Ishikawa (cell line): Measurements from ENCODE around the gene PCSK2.

ENCODE experiments used
- CEBPB ChIP-seq: IDR thresholded peaks from 2 replicates; pipeline ENCODE4 v1.6.1; 2012
- CREB1 ChIP-seq: IDR thresholded peaks from 2 replicates; pipeline ENCODE4 v1.6.1; 2012; ENCODE audit warnings: low read depth
- EGR1 ChIP-seq: IDR thresholded peaks from 2 replicates; pipeline ENCODE4 v1.6.1; 2012
- EP300 ChIP-seq: IDR thresholded peaks from 2 replicates; pipeline ENCODE4 v1.6.1; 2012; ENCODE audit warnings: borderline replicate concordance
- FOXM1 ChIP-seq: IDR thresholded peaks from 2 replicates; pipeline ENCODE4 v1.6.1; 2012; ENCODE audit warnings: low read depth, borderline replicate concordance
- MAX ChIP-seq: IDR thresholded peaks from 2 replicates; pipeline ENCODE4 v1.6.1; 2012
- NFIC ChIP-seq: IDR thresholded peaks from 2 replicates; pipeline ENCODE4 v1.6.1; 2012
- RAD21 ChIP-seq: IDR thresholded peaks from 2 replicates; pipeline ENCODE4 v1.6.1; 2012; ENCODE audit warnings: low read depth
- REST ChIP-seq: IDR thresholded peaks from 2 replicates; pipeline ENCODE4 v1.6.1; 2012; ENCODE audit warnings: low read depth, mild to moderate bottlenecking
- TAF1 ChIP-seq: IDR thresholded peaks from 2 replicates; pipeline ENCODE4 v1.6.1; 2012; ENCODE audit warnings: low read depth, mild to moderate bottlenecking
- TCF12 ChIP-seq: IDR thresholded peaks from 2 replicates; pipeline ENCODE4 v1.6.1; 2012; ENCODE audit warnings: low read depth
- TEAD4 ChIP-seq: IDR thresholded peaks from 2 replicates; pipeline ENCODE4 v1.6.1; 2012
- YY1 ChIP-seq: IDR thresholded peaks from 2 replicates; pipeline ENCODE4 v1.6.1; 2012; ENCODE audit warnings: low read depth
- ZBTB7A ChIP-seq: IDR thresholded peaks from 2 replicates; pipeline ENCODE4 v1.6.1; 2012; ENCODE audit warnings: low read depth
- TF ChIP-seq, protein P1 (sequence below): IDR thresholded peaks from 2 replicates; pipeline ENCODE4 v1.6.1; 2012

The PCSK2 gene

DNA sequence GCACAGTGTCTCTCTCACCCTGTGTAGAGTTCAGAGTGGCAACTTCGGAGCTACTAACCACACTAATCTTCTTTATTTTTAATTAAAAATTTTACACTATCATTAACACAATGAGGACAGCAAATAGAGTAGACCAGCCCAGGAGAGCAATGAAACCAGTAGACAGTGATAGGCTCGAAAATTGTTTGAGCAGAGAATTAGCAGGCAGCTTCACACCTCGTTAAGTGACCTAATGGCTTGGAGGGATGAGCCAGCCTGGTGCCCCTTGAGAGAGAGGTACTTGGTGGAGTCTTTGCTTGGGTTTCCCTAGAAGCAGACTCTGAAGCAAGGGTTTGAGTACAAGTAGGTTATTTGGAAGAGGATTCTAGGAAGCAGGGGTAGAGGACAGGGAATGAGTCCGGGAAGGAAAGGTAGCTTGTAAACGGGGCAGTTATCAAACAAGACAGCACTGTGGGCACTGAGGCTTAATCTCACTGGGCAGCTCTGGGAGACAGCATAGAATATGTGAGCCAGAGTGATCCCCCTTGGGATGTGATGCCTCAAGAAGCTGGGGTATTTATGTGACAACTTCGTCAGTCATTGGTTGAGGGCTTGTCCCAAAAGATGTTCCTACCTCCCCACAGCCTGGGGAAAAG, 146.1 kb downstream of the PCSK2 start:
- no peak for TF ChIP-seq MAX
- no peak for TF ChIP-seq TEAD4
- TF ChIP-seq, protein P1, sequence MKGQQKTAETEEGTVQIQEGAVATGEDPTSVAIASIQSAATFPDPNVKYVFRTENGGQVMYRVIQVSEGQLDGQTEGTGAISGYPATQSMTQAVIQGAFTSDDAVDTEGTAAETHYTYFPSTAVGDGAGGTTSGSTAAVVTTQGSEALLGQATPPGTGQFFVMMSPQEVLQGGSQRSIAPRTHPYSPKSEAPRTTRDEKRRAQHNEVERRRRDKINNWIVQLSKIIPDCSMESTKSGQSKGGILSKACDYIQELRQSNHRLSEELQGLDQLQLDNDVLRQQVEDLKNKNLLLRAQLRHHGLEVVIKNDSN, result no peak
- TF ChIP-seq TAF1, result no peak

DNA sequence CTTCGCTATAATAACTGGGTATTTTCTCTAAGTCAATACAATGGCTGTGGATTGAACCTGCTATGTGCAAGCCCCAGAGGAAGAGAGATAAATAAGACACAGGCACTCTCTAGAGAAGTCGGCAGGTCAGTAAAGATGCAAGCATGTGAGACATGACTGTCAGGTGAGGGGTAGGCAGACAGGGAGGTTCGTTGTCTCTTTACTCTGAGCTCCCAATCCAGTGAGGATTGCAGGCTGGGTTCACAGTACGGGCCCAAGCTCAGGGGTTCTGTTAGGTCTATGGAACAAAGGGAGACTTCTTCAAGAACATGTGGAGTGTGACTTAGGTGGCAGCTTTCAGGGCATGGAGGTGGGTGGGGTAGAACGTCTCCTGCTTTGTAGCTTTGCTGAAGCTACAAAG, 147.2 kb downstream of the PCSK2 start:
- no peak for TF ChIP-seq YY1
- TF ChIP-seq TCF12, result no peak
- TF ChIP-seq FOXM1, result no peak
- TF ChIP-seq TEAD4, result no peak
- no peak for TF ChIP-seq ZBTB7A
- TF ChIP-seq, protein P1, result no peak

DNA sequence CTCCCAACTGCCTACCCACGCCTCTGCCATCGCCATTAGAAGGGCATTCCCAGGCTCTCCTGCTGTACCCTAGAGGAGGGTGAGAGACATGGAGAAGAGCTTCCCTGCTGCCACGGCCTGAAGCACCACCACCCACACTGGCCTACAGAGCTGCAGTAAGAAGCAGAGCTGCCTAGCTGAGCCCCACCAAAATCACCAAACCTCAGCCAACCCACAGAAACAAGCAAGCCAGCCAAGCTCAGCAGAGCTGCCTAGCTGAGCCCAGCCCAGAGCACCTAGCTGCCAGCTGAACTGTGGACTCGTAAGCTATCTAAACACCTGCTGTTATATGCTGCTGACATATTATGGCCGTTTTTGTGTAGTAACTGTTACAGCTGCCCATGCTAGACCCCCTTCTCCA, 149.2 kb downstream of the PCSK2 start:
- no peak for TF ChIP-seq FOXM1
- TF ChIP-seq EP300, result no peak
- TF ChIP-seq YY1, result no peak
- no peak for TF ChIP-seq TEAD4
- TF ChIP-seq TAF1, result no peak
- no peak for TF ChIP-seq REST
- TF ChIP-seq EGR1, result no peak
- TF ChIP-seq CREB1, result no peak
- TF ChIP-seq, protein P1, result no peak
- TF ChIP-seq ZBTB7A, result no peak

DNA sequence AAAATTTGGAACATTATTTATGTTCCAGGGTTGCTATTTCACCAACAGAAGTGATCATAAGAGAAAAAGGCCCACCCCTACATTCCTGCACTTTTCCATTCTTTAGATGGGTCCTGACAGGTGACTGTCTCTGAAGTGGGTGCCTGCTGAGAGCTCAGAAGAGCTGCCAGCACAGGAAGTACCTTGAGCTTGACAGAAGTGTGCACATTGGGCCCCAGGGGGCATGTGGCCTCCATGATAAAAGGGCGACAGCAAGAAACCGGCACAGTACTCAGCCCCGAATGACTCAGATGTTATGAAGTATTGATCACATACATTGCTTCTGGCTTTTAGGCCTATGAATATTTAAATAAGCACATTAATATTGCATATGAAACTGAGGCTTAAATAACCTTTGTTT, 150.4 kb downstream of the PCSK2 start:
- no peak for TF ChIP-seq TCF12
- no peak for TF ChIP-seq ZBTB7A
- no peak for TF ChIP-seq RAD21
- TF ChIP-seq, protein P1, result no peak
- TF ChIP-seq FOXM1, result no peak
- TF ChIP-seq MAX, result no peak
- TF ChIP-seq CEBPB, result no peak
- TF ChIP-seq YY1, result no peak
- TF ChIP-seq TEAD4, result no peak
- no peak for TF ChIP-seq NFIC
- no peak for TF ChIP-seq TAF1
- no peak for TF ChIP-seq REST
- TF ChIP-seq EGR1, result no peak

GRCh38 chr20:17379651-17380050, 152.8 kb downstream of the PCSK2 start:
- TF ChIP-seq CREB1, result no peak
- no peak for TF ChIP-seq EP300
- TF ChIP-seq TCF12, result no peak
- TF ChIP-seq YY1, result no peak
- TF ChIP-seq RAD21, result no peak
- no peak for TF ChIP-seq EGR1
- no peak for TF ChIP-seq TAF1
- TF ChIP-seq CEBPB, result no peak
- TF ChIP-seq MAX, result no peak
- no peak for TF ChIP-seq REST
- no peak for TF ChIP-seq FOXM1
- TF ChIP-seq TEAD4, result no peak
- no peak for TF ChIP-seq ZBTB7A
- TF ChIP-seq NFIC, result no peak
